ENCODE data around the gene ESR1.
A peak's percentile ranks its signal among the peaks of the same experiment; 100 is the strongest.

Gene ESR1

DNA sequence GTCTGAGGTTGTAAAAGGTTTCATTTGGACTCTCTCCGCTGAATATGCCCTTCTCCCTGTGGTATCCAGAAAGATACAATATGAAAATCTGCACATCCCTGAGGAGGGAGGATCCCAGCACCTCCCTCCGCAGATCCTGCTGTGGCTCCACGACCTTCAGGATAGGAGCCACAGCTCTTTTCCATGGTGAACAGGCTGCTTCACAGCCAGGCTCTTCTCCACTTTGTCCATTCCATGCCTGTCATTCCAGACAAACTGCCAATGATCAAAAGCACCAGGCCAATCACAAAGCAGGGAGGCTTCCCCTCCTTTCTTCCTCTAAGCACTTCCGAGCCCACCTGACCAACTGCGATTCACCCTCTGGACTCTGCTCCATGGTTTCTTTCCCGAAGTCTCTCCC, 339.8 kb downstream of the ESR1 start:
- no peak for DNase-seq

DNA sequence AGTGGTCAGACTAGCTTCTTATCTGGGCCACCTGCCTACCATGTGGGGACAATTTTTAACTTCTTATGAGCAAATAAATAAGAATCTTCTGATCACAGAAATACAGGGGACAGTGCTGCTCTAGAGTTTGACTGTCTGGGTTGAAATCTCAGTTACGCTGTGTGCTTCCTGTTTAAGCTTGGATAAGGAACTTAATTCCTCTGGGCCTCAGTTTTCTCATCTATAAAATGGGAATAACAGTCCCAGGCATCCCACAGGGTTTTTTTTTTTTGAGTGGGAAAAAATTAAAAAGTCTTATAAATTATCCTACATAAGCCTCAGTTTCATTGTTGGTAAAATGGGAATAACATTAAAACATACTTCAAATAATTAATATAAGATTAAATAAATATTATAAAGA, 340.9 kb downstream of the ESR1 start:
- DNase-seq = no peak

DNA sequence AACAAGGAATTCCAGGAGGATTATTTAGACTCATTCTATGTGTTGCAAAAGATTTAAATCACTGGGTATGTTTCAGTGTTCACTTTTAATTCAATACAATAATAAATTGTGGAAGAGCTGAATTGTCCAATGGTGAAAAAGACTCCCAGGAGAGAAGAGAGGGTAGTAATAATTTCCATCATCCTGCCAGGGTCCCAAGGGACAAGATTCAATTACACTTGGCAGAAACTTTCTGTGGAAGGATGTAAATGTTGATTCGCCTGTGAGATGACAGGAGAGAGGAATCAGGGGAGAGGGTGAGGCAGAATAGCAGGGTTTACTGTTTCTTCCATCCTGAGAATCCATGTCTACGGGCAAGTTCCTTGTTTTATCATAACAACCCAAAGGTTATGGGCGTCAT, 342.7 kb downstream of the ESR1 start:
- DNase-seq = peak; percentile 6

- no peak for DNase-seq
Observed at GRCh38 chr6:152151920-152152319, 344.4 kb downstream of the ESR1 start.

- no peak for DNase-seq
Observed at GRCh38 chr6:152154559-152155356, 347.3 kb downstream of the ESR1 start.

- no peak for DNase-seq
Observed at GRCh38 chr6:152155792-152156191, 348.3 kb downstream of the ESR1 start.

DNA sequence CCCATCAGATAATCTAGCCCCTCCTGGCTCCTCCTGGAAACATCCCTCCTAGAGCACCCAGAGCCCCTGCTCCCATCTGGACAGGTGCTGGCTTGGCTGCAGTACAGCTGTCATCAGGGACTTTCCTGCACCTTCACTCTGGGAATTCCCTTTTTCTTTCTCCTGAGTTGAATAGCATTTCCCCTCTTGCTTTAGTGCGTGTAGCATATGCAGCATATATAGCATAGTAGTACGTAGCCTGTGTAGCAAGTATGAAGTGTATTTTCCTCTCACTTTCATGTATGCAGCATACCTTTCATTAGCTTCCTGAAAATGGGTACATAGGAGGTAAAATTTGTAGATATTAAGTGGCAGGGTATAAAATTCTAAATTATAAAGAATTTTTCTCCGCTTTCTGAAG, 352.9 kb downstream of the ESR1 start:
- DNase-seq = no peak

GRCh38 chr6:152161501-152161900, 354.0 kb downstream of the ESR1 start:
- DNase-seq = no peak

DNA sequence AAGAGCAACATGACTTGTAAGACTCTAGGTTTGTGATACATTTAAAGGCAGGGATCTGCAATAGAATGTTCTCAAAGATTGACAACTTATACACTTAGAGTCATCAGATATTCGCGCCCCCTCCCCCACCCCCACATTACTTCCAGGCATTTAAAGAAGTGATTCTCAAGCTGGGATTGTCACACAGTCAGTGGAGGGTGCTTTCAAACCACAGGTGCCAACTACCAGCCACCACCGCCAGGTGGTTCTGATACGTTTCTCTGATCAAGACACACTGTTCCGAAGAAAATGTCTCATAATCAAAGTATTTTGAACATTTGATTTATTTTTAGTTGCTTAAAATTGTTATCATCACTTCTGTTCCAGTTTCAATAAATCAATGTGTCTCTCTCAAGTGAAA, 357.5 kb downstream of the ESR1 start:
- no peak for DNase-seq

DNA sequence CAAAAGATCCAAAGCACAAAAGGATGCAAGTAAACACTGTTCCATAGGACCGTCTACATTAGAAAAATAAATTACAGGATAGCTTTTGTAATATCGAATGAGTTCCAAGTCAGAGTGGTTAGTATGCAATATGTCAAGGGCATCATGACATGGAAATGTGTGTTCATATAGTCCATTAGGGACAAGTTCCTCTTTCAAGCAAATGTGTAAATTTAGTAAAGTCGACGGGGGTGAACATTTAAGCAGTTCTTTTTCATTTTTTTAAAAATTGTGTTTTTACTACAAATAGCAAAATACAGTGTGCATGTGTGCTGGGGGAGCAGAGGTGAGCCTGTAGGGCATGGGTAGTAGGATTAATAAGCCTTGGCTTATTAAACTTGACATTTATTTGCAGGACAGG, 359.0 kb downstream of the ESR1 start:
- DNase-seq = no peak

DNA sequence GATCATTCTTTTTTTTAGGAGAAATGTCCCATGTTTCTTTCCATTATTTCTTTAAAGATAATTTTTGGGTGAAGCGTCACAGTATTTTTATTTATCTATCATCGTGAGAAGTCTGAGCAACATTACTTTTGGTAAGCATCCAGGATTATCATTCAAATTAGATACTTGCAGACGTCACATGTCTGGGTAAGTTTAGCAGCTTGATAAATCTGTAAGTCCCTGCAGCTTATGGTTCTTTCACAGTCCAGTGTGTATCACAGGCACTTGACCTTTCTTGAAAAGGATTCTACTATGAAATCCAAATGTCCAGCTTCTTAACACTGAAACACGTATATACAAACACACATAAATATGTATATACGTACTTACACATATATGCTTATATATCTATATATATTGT, 359.4 kb downstream of the ESR1 start:
- DNase-seq = no peak

DNA sequence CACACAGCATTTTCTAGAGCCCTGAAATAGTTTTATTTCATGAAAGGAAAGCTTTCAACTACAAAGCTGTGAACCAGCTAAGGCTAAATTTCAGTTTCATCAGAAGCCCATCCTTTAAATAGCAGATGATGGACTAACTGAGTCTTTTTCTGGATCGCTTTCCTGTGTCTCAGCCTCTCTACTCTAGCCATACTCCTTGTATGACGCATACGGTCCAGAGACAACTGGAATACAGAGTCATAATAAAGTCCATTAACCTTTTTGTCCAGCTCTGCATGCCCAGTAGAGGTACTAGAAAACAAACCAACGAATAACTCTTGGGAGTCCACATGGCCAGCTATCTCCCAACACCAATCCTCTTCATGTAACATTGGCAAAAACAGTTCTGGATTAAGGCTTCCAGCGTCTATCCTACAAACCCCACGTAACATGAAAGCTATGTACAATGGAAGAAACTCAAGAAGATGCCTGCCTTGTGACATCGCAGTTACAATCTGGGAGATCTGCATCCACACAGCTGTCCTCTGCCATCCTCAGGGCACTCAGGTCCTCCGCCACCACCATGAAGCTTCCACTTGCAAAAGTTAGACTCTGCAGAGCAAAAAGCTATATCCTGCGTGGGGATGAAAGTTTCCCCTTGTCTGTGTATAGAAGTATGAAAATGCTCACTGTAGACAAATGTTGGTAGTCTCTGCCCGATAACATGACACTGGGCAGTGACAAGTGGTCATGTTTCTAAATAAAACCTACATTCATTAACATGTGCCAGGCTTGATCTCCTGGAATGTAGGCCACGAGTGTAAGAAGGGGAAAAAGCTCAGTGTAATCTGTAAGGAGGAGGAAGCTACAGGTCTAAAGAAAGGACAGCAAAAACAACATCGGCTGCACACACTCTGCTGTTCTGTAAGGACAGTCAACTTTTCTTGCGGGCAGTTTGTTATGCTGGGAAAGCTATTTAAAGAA, 360.4 kb downstream of the ESR1 start:
- DNase-seq = no peak

- DNase-seq = no peak
Observed at GRCh38 chr6:152170313-152170701, 362.8 kb downstream of the ESR1 start.

- no peak for DNase-seq
Observed at GRCh38 chr6:152170702-152171667, 363.5 kb downstream of the ESR1 start.

- DNase-seq = no peak
Observed at GRCh38 chr6:152173321-152173720, 365.8 kb downstream of the ESR1 start.

- no peak for DNase-seq
Observed at GRCh38 chr6:152173957-152174356, 366.5 kb downstream of the ESR1 start.

DNA sequence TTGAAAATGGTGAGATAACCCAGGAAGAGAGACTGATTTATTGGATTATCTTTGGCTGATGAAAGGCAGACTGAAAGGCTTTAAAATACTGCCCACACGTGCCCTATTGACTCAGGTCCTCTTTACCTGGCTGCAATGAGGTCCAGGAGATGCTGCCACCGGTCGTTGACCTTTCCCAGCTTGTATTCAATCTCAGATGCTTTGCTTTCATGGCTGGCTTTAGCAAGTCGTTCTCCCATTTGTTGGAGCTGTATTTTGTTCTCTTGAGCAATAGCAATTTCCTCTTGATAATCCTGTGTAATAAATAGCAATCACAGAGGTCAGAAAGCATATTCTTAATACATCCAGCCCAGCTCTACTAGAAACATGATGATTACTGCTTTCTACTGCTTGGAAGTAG, 368.8 kb downstream of the ESR1 start:
- no peak for DNase-seq

Data from NCI-H2171 treated with DMSO at 0.1 percent for 48 hours (cell line).